NCI-H2081 (cell line): ENCODE results near the gene ABHD12B.

Source experiments
- DNase-seq, 2 experiments: peaks; one replicate each; lab custom pipeline; 2025; lab: John Stamatoyannopoulos, UW

The ABHD12B gene

GRCh38 chr14:50839048-50839447, 32.8 kb upstream of the ABHD12B start:
- no peak for DNase-seq

- DNase-seq: no peak
Observed at GRCh38 chr14:50839691-50840090, 32.2 kb upstream of the ABHD12B start.

GRCh38 chr14:50844391-50844790, 27.5 kb upstream of the ABHD12B start:
- DNase-seq: no peak

GRCh38 chr14:50845166-50845565, 26.7 kb upstream of the ABHD12B start:
- DNase-seq: no peak

GRCh38 chr14:50846226-50846880, 25.5 kb upstream of the ABHD12B start:
- DNase-seq: no peak

GRCh38 chr14:50853891-50854290, 18.0 kb upstream of the ABHD12B start:
- DNase-seq: no peak

GRCh38 chr14:50854521-50854920, 17.3 kb upstream of the ABHD12B start:
- no peak for DNase-seq

GRCh38 chr14:50855558-50855957, 16.3 kb upstream of the ABHD12B start:
- DNase-seq: no peak

GRCh38 chr14:50856660-50857059, 15.2 kb upstream of the ABHD12B start:
- no peak for DNase-seq

GRCh38 chr14:50859296-50859624, 12.6 kb upstream of the ABHD12B start:
- peak in 1 of 2 experiments; percentile 7 for DNase-seq

GRCh38 chr14:50860478-50861086, 11.3 kb upstream of the ABHD12B start:
- peak; percentile 90 to 92 for DNase-seq

GRCh38 chr14:50862036-50862570, 9.8 kb upstream of the ABHD12B start:
- DNase-seq: no peak

GRCh38 chr14:50864237-50864636, 7.6 kb upstream of the ABHD12B start:
- no peak for DNase-seq

- no peak for DNase-seq
Observed at GRCh38 chr14:50864946-50865345, 6.9 kb upstream of the ABHD12B start.

- no peak for DNase-seq
Observed at GRCh38 chr14:50865391-50866076, 6.3 kb upstream of the ABHD12B start.

- DNase-seq: no peak
Observed at GRCh38 chr14:50871228-50871627, 625 bp upstream of the ABHD12B start.

GRCh38 chr14:50874757-50875156, 2.9 kb downstream of the ABHD12B start:
- DNase-seq: peak in 1 of 2 experiments; percentile 35

GRCh38 chr14:50875359-50876070, 3.7 kb downstream of the ABHD12B start:
- no peak for DNase-seq

GRCh38 chr14:50882932-50883826, 11.3 kb downstream of the ABHD12B start:
- DNase-seq: no peak

GRCh38 chr14:50883827-50884197, 12.0 kb downstream of the ABHD12B start:
- no peak for DNase-seq

GRCh38 chr14:50887476-50887875, 15.6 kb downstream of the ABHD12B start:
- no peak for DNase-seq

- no peak for DNase-seq
Observed at GRCh38 chr14:50892255-50892654, 20.4 kb downstream of the ABHD12B start.
